ENCODE results near the gene KRT34. TPM values are rescaled to one million over a fixed set of nuclear protein-coding genes. Genes with fewer than 3 reads are reported as not detected.

The KRT34 gene
- total and polyA plus RNA-seq, 8 donors = not detected

- Histone ChIP-seq H3K4me3 (no peak overlapping the region), H3K4me1 (no peaks in the 10 kb centered on the region), H3K36me3 (no peaks in the 10 kb centered on the region), H3K9me3 (no peaks in the 10 kb centered on the region), H3K27ac (no peak overlapping the region), H3K27me3 (no peaks in the 10 kb centered on the region)
- TF ChIP-seq CTCF (IDR thresholded peaks at IDR 0.05) = peak in 3 of 4 donors; percentile 24 to 35 (median 26)
- intact Hi-C loops (cut with DNase I) = loop anchor here in 1 of 3 donors (5.0 kb wide), 1 partner anchor 422 kb away; no protein-coding TSS in a partner anchor
- no peak for FAIRE-seq
- WGBS, 2 donors = 43 to 51% methylated on average over 13 of the region's 13 CpGs
- peak in 2 of 6 donors; percentile 32 to 43 for DNase-seq
- peak in 3 of 4 donors; percentile 67 to 77 (median 72) for ATAC-seq
These were observed 52.7 kb downstream of the KRT34 start for GRCh38 chr17:41329279-41329948.

- FAIRE-seq = no peak
- 62 to 76% methylated on average over 7 of the region's 7 CpGs for WGBS, 2 donors
- intact Hi-C loops (cut with DNase I) = loop anchor here in 1 of 3 donors (5.0 kb wide), 1 partner anchor 421 kb away; no protein-coding TSS in a partner anchor
- Histone ChIP-seq H3K4me1 (no peaks in the 10 kb centered on the region), H3K4me3 (no peak overlapping the region), H3K27me3 (no peaks in the 10 kb centered on the region), H3K27ac (no peak overlapping the region), H3K9me3 (no peaks in the 10 kb centered on the region), H3K36me3 (no peaks in the 10 kb centered on the region)
- no peak for ATAC-seq
- no peak for DNase-seq
- TF ChIP-seq CTCF (IDR thresholded peaks at IDR 0.05) = no peak
These were observed 53.9 kb downstream of the KRT34 start for GRCh38 chr17:41328207-41328606.

Other genes with a start within 250 kb of the KRT34 start
Only the 30 nearest of the 32 such genes appear.
- gene KRTAP4-5, start 232.5 kb downstream of the KRT34 start, total RNA-seq = not detected
- not detected for gene KRTAP4-5, start 232.5 kb downstream of the KRT34 start, polyA plus RNA-seq
- gene KRTAP4-4, start 221.6 kb downstream of the KRT34 start, total RNA-seq = not detected
- gene KRTAP4-4, start 221.6 kb downstream of the KRT34 start, polyA plus RNA-seq = not detected
- gene KRTAP4-3, start 214.1 kb downstream of the KRT34 start, total RNA-seq = not detected
- gene KRTAP4-3, start 214.1 kb downstream of the KRT34 start, polyA plus RNA-seq = not detected
- gene KRTAP4-2, start 204.1 kb downstream of the KRT34 start, total RNA-seq = not detected
- gene KRTAP4-2, start 204.1 kb downstream of the KRT34 start, polyA plus RNA-seq = not detected
- gene KRTAP4-1, start 197.4 kb downstream of the KRT34 start, total RNA-seq = not detected
- not detected for gene KRTAP4-1, start 197.4 kb downstream of the KRT34 start, polyA plus RNA-seq
- gene KRTAP9-1, start 192.4 kb downstream of the KRT34 start, total RNA-seq = not detected
- gene KRTAP9-1, start 192.4 kb downstream of the KRT34 start, polyA plus RNA-seq = not detected
- gene KRTAP9-2, start 155.7 kb downstream of the KRT34 start, total RNA-seq = not detected
- not detected for gene KRTAP9-2, start 155.7 kb downstream of the KRT34 start, polyA plus RNA-seq
- gene KRTAP9-3, start 149.9 kb downstream of the KRT34 start, total RNA-seq = not detected
- not detected for gene KRTAP9-3, start 149.9 kb downstream of the KRT34 start, polyA plus RNA-seq
- not detected for gene KRTAP9-8, start 144.3 kb downstream of the KRT34 start, total RNA-seq
- gene KRTAP9-8, start 144.3 kb downstream of the KRT34 start, polyA plus RNA-seq = not detected
- gene KRTAP9-4, start 132.6 kb downstream of the KRT34 start, total RNA-seq = not detected
- not detected for gene KRTAP9-4, start 132.6 kb downstream of the KRT34 start, polyA plus RNA-seq
- not detected for gene KRTAP9-9, start 126.9 kb downstream of the KRT34 start, total RNA-seq
- gene KRTAP9-9, start 126.9 kb downstream of the KRT34 start, polyA plus RNA-seq = not detected
- not detected for gene KRTAP9-6, start 116.9 kb downstream of the KRT34 start, total RNA-seq
- gene KRTAP9-6, start 116.9 kb downstream of the KRT34 start, polyA plus RNA-seq = not detected
- gene KRTAP9-7, start 106.6 kb downstream of the KRT34 start, total RNA-seq = not detected
- gene KRTAP9-7, start 106.6 kb downstream of the KRT34 start, polyA plus RNA-seq = not detected
- gene KRTAP29-1, start 79.5 kb downstream of the KRT34 start, total RNA-seq = not detected
- gene KRTAP29-1, start 79.5 kb downstream of the KRT34 start, polyA plus RNA-seq = not detected
- gene KRTAP16-1, start 73.0 kb downstream of the KRT34 start, total RNA-seq = not detected
- gene KRTAP16-1, start 73.0 kb downstream of the KRT34 start, polyA plus RNA-seq = not detected
- gene KRTAP17-1, start 66.6 kb downstream of the KRT34 start, total RNA-seq = not detected
- gene KRTAP17-1, start 66.6 kb downstream of the KRT34 start, polyA plus RNA-seq = not detected
- gene KRT33A, start 31.5 kb downstream of the KRT34 start, total RNA-seq = not detected
- not detected for gene KRT33A, start 31.5 kb downstream of the KRT34 start, polyA plus RNA-seq
- gene KRT33B, start 12.5 kb downstream of the KRT34 start, total RNA-seq = not detected
- gene KRT33B, start 12.5 kb downstream of the KRT34 start, polyA plus RNA-seq = not detected
- not detected for gene KRT31, start 15.3 kb upstream of the KRT34 start, total RNA-seq
- not detected for gene KRT31, start 15.3 kb upstream of the KRT34 start, polyA plus RNA-seq
- gene KRT37, start 42.3 kb upstream of the KRT34 start, total RNA-seq = not detected
- gene KRT37, start 42.3 kb upstream of the KRT34 start, polyA plus RNA-seq = not detected
- not detected for gene KRT38, start 58.7 kb upstream of the KRT34 start, total RNA-seq
- gene KRT38, start 58.7 kb upstream of the KRT34 start, polyA plus RNA-seq = not detected
- gene KRT32, start 85.1 kb upstream of the KRT34 start, total RNA-seq = not detected
- gene KRT32, start 85.1 kb upstream of the KRT34 start, polyA plus RNA-seq = under 1 TPM in 1 of 2 donors, not detected in 1; 0.05 TPM
- not detected for gene KRT35, start 98.8 kb upstream of the KRT34 start, total RNA-seq
- not detected for gene KRT35, start 98.8 kb upstream of the KRT34 start, polyA plus RNA-seq
- not detected for gene KRT36, start 107.6 kb upstream of the KRT34 start, total RNA-seq
- not detected for gene KRT36, start 107.6 kb upstream of the KRT34 start, polyA plus RNA-seq
- gene KRT13, start 123.3 kb upstream of the KRT34 start, total RNA-seq = under 1 TPM in 1 of 6 donors, not detected in 5; 0.39 TPM
- 10 to 100 TPM in 1 of 2 donors, 1 to 10 TPM in 1; 5.3 to 11.9 TPM for gene KRT13, start 123.3 kb upstream of the KRT34 start, polyA plus RNA-seq
- gene KRT15, start 136.6 kb upstream of the KRT34 start, total RNA-seq = 1 to 10 TPM in 2 of 6 donors, under 1 TPM in 4; 0.20 to 1.4 (median 0.43) TPM
- gene KRT15, start 136.6 kb upstream of the KRT34 start, polyA plus RNA-seq = 1 to 10 TPM; 1.1 TPM
- 100 to 1,000 TPM in 2 of 6 donors, 10 to 100 TPM in 4; 14.2 to 147 (median 47.9) TPM for gene KRT19, start 146.0 kb upstream of the KRT34 start, total RNA-seq
- 10 to 100 TPM; 81.5 to 81.9 TPM for gene KRT19, start 146.0 kb upstream of the KRT34 start, polyA plus RNA-seq
- not detected for gene KRT9, start 189.8 kb upstream of the KRT34 start, total RNA-seq
- not detected for gene KRT9, start 189.8 kb upstream of the KRT34 start, polyA plus RNA-seq
- under 1 TPM in 2 of 6 donors, not detected in 4; 0.26 to 0.28 TPM for gene KRT14, start 204.6 kb upstream of the KRT34 start, total RNA-seq
- under 1 TPM; 0.30 to 0.38 TPM for gene KRT14, start 204.6 kb upstream of the KRT34 start, polyA plus RNA-seq
- gene KRT16, start 230.5 kb upstream of the KRT34 start, total RNA-seq = under 1 TPM in 2 of 6 donors, not detected in 4; 0.15 to 0.32 TPM
- gene KRT16, start 230.5 kb upstream of the KRT34 start, polyA plus RNA-seq = under 1 TPM; 0.05 to 0.61 TPM